Muscle layer of duodenum (tissue), 2 donors: ENCODE results near the gene BCL7A.
"Not testable (repeated sequence)": the region's sequence is repeated elsewhere in the genome, so short reads cannot be mapped to it uniquely, and the experiment has no call there.

ENCODE experiments used
- H3K27ac ChIP-seq: one replicate; pipeline ENCODE4 v1.7.0; 2013; ENCODE audit warnings: mild to moderate bottlenecking, low read length
- H3K27me3 ChIP-seq: one replicate; pipeline ENCODE4 v1.7.0; 2013; ENCODE audit warnings: low read depth, mild to moderate bottlenecking, control low read depth, low read length
- H3K36me3 ChIP-seq, 2 donors: one replicate each; pipeline ENCODE4 v1.7.0; 2013; ENCODE audit warnings: low read length in 2 of 2, control low read depth in 1 of 2, mild to moderate bottlenecking in 1 of 2; ENCODE audit not compliant: insufficient read depth in 2 of 2, control insufficient read depth in 1 of 2
- H3K4me1 ChIP-seq, 2 donors: one replicate each; pipeline ENCODE4 v1.7.0; 2013; ENCODE audit warnings: low read length in 2 of 2, mild to moderate bottlenecking in 2 of 2, control low read depth in 1 of 2, moderate library complexity in 1 of 2; ENCODE audit not compliant: insufficient read depth in 2 of 2, control insufficient read depth in 1 of 2
- H3K4me3 ChIP-seq, 2 donors: one replicate each; pipeline ENCODE4 v1.7.0; 2013; ENCODE audit warnings: low read length in 2 of 2, low read depth in 1 of 2, mild to moderate bottlenecking in 1 of 2
- H3K9me3 ChIP-seq, 2 donors: one replicate each; pipeline ENCODE4 v1.7.0; 2013; ENCODE audit warnings: low read length in 2 of 2, control low read depth in 1 of 2, mild to moderate bottlenecking in 1 of 2; ENCODE audit not compliant: control insufficient read depth in 1 of 2
- donor health status: healthy.

Gene BCL7A

DNA sequence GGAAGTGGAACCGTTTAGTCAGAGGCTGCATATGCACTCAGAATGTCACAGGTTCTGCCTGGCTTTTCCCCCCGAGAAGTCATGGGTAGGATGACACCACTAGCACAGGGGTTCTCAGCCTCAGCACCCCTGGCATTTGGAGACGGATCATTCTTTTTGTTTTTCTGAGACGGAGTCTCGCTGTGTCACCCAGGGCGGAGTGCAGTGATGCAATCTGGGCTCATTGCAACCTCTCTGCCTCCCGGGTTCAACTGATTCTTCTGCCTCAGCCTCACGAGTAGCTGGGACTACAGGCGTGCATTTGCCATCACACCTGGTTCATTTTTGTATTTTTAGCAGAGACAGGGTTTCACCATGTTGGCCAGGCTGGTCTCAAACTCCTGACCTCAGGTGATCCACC is 28.1 kb downstream of the BCL7A start:
- Histone ChIP-seq H3K27ac (no peak overlapping the region), H3K4me3 (no peak overlapping the region), H3K27me3 (no peaks in the 10 kb centered on the region), H3K4me1 (peaks cover 0 to 23% of the 10 kb centered on the region in 2 donors), H3K36me3 (peaks cover 0 to 8% of the 10 kb centered on the region in 2 donors), H3K9me3 (no peaks in the 10 kb centered on the region)

DNA sequence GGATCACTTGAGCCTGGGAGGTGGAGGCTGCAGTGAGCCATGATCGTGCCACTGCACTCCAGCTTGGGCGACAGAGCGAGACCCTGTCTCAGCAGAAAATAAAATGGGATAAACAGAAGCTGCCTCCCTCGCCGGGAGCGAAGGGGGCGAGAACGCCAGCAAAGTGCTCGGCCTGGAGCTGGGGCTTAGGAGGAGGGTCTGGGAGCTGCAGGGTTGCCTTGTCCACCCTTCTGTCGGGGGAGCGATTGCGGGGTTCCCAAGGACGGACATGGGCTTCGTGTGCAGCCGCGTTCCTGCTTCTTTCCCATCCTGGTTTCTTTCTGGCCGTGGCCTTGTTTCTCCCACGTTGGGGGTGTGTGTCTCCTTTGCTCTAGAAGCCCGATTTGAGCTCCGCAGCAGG is 29.0 kb downstream of the BCL7A start:
- peaks cover 0 to 25% of the 10 kb centered on the region in 2 donors for H3K4me1 ChIP-seq
- H3K27me3 ChIP-seq, result no peaks in the 10 kb centered on the region
- H3K9me3 ChIP-seq, result no peaks in the 10 kb centered on the region
- peaks cover 0 to 7% of the 10 kb centered on the region in 2 donors for H3K36me3 ChIP-seq
- no peak overlapping the region for H3K4me3 ChIP-seq
- no peak overlapping the region for H3K27ac ChIP-seq

DNA sequence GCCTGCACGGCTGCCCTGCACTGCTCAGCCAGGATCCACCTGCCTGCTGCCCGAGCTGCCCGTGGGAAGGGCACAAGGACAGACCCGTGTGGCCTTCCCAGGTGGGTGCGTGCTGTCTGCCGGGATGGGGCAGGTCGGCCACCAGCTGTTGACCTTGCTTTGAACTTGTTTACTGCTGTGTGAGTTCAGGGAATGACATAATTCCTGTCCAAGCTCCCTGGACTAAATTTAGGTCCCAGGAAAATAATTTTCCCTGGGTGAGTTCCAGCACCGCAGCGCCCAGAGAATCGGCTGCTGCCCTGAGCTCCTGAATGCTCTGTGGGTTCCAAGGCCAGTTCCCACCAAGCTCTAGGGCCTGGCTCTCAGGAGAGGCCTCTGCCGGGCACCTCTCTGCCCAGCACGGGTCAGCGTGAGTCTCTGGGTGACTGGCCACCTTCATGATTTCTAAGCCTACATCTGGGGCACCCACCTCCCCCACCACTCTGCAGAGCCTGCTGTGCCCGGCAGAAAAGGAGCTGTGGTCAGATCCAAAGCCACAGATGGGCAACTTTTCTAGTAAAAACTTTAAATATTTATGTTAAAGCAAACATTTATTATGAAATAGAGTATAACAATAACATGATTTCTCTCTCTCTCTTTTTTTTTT is 29.7 kb downstream of the BCL7A start:
- no peaks in the 10 kb centered on the region for H3K27me3 ChIP-seq
- peaks cover 0 to under 1% of the 10 kb centered on the region in 2 donors for H3K36me3 ChIP-seq
- no peaks in the 10 kb centered on the region for H3K9me3 ChIP-seq
- H3K4me3 ChIP-seq, result no peak overlapping the region
- no peak overlapping the region for H3K27ac ChIP-seq
- H3K4me1 ChIP-seq, result peaks cover 0 to 27% of the 10 kb centered on the region in 2 donors

DNA sequence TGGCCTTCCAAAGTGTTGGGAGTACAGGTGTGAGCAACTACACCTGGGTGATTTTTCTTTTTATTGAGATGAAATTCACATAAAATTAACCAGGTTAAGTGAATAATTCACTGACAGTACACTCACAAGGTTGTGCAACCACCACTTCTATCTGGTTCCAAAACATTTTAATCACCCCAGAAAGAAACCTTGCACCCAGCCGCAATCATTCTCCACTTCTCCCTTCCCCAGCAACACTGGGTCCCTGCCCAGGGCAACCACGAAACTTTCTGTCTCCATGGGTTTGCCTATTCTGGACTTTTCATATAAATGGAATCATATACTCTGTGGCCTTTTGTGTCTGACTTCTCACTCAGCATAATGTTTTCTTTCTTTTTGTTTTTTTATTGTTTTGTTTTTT is 30.6 kb downstream of the BCL7A start:
- Histone ChIP-seq H3K27me3 (no peaks in the 10 kb centered on the region), H3K4me1 (peaks cover 0 to 35% of the 10 kb centered on the region in 2 donors), H3K36me3 (no peaks in the 10 kb centered on the region), H3K4me3 (no peak overlapping the region), H3K27ac (no peak overlapping the region), H3K9me3 (no peaks in the 10 kb centered on the region)

DNA sequence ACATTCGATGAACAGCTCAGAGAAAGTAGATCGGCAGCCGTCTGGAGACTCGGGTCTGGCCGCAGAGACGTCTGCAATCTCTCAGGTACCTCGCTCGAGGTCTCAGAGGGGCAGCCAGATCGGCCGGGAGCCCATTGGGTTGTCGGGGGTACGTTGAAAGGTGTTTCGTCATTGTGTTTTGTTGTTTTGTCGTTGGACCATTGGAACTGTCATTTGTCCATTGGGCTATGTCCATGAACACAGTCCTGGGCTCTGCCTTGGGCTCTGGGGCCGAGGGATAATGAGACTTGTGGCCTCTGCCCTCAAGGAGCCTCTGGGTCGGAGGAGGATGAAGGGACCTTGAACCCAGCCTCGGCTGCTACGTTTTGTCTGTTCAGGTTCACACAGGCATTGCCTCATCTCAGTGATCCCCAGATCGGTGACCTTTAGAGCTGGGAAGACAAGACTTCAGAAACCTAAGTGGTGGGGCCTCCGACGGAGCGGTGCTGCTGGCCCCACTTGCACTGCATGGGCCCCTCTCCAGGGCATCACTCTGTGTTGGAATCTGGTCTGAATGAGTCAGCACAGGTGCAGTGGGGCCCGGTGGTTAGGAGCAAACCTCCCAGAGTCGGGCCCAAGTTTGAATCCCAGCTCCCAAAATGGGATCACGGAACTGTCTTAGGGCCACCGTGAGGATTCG is 33.3 kb downstream of the BCL7A start:
- no peak overlapping the region for H3K4me3 ChIP-seq
- no peak overlapping the region for H3K27ac ChIP-seq
- H3K4me1 ChIP-seq, result peaks cover 0 to 53% of the 10 kb centered on the region in 2 donors
- no peaks in the 10 kb centered on the region for H3K9me3 ChIP-seq
- no peaks in the 10 kb centered on the region for H3K27me3 ChIP-seq
- no peaks in the 10 kb centered on the region for H3K36me3 ChIP-seq

DNA sequence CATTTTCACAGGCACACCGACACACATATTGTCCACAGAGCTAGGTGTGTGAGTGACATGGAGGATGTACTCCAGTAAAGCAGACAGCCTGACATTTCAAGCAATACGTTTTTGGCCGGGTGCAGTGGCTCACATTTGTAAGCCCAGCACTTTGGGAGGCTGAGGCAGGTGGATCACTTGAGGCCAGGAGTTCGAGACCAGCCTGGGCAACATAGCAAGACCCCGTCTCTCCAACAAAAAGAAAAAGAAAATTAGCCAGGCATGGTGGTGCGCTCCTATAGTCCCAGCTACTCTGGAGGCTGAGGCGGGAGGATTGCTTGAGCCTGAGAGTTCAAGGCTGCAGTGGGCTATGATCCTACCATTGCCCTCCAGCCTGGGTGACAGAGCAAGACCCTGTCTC is 34.7 kb downstream of the BCL7A start:
- peaks cover 0 to 45% of the 10 kb centered on the region in 2 donors for H3K4me1 ChIP-seq
- H3K36me3 ChIP-seq, H3K27ac ChIP-seq, H3K4me3 ChIP-seq, H3K27me3 ChIP-seq, H3K9me3 ChIP-seq: not testable (repeated sequence)

DNA sequence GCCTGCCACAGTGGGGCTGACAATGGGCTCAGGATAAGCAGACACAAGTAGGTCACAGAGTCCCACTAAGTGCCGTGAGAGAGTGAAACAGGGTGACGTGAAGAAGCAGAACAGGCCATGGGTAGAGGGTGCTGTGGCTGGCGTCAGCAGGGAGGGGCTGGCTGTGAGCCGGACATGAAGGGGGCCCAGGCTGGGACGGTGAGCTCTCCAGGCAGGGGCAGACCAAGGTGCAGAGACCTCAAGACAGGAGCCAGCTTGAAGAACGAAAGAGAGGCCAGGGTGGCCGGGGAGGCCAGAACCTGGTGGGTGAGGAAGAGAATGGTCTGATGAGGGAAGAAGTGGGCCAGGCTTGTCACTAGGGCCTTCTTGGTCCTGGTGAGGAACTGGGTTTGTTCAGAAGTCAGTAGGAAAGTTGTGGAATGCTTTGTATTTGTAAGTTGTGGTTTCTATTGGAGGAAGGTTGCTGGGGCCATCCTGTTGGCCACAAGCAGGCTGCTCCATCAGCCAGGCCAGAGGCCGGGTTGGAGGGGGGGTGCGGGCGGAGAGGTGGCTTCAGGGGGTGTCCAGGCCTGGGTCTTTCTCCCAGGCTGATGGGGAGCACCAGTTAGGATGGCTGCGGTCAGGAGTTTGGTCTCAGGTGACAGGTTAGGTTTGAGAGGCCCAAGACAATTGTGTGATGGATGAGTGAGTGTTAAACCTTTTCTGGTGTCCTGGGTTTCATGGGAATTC is 35.5 kb downstream of the BCL7A start:
- Histone ChIP-seq H3K36me3 (no peaks in the 10 kb centered on the region), H3K27me3 (no peaks in the 10 kb centered on the region), H3K4me1 (peaks cover 0 to 41% of the 10 kb centered on the region in 2 donors), H3K27ac (no peak overlapping the region), H3K4me3 (no peak overlapping the region), H3K9me3 (no peaks in the 10 kb centered on the region)

DNA sequence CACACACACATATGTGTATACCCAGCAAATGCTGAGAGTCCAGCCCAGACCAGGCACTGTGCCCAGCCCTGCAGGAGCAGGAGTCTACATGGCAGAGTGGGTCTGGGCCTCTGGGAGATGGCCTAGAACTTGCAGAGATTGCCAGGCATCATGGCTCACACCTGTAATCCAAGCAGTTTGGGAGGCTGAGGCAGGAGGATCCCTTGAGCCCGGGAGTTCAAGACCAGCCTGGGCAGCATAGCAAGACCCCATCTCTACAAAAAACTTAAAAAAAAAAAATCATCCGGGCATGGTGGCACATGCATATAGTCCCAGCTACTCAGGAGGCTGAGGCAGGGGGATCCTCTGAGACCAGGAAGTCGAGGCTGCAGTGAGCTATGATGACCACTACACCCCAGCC is 36.1 kb downstream of the BCL7A start:
- Histone ChIP-seq H3K27ac (no peak overlapping the region), H3K4me1 (peaks cover 3 to 44% of the 10 kb centered on the region in 2 donors), H3K36me3 (no peaks in the 10 kb centered on the region), H3K4me3 (no peak overlapping the region), H3K27me3 (no peaks in the 10 kb centered on the region), H3K9me3 (no peaks in the 10 kb centered on the region)

DNA sequence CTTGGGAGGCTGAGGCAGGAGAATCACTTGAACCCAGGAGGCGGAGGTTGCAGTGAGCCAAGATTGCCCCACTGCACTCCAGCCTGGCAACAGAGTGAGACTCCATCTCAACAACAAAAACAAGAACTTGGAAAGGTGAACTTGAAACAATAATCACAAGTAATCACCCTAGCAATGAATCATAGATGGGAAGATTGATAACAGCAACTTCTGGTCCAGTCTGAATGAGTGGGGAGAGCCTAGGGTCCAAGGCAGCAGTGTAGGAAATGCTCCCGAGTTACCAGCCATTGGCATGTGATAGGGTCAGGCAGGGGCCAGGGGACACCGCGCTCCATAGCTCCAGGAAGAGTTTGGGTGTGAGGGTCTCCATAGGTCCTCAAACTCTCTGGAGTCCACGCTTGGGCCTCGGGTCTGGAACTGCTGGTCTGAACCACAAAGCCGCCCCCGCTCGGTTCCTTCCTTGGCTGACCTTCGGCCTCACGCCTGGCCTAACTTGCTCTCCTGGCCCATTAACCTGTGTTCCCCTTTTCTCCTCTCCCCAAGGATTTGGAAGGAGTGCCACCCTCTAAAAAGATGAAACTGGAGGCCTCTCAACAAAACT is 37.0 kb downstream of the BCL7A start:
- Histone ChIP-seq H3K4me3 (no peak overlapping the region), H3K36me3 (no peaks in the 10 kb centered on the region), H3K27ac (no peak overlapping the region), H3K9me3 (no peaks in the 10 kb centered on the region), H3K27me3 (no peaks in the 10 kb centered on the region), H3K4me1 (peaks cover 12 to 51% of the 10 kb centered on the region in 2 donors)

DNA sequence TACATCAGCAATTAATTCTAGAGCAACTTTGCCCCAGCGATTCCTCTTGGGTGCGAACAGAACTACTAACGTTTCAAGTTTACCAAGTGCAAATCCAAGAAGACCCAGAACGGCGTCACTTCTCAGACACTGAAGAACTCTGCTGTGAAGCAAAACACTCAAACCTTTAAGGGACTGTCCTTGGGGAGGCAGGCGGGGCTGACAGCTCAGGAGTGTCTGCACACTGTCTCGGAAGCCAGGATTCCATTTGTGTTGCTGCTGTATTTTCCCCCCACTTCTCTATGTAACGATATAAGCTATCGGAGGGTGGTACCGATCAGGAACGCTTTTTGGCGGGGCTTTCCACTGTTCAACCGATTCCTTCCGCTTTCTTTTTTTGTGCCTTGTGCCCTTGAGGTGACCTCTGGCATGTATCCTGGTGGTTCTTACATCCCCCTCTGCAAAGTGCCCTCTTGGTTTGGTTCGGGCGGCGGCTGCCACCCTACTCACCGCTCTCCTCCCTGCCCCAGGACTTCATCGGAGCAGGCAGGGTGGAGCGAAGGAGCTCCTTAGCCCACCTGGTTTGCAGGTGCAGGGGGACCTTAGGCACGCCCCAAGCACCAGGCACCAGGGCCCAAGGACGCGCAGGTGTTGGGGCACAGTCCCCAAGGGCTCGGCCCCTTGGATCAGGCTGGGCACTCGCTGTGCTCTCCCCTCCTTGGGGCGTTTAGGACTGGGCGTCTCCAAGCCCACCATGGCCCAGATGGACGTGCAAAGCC is 37.7 kb downstream of the BCL7A start:
- H3K27ac ChIP-seq, result no peak overlapping the region
- H3K36me3 ChIP-seq, result no peaks in the 10 kb centered on the region
- H3K27me3 ChIP-seq, result no peaks in the 10 kb centered on the region
- no peak overlapping the region for H3K4me3 ChIP-seq
- no peaks in the 10 kb centered on the region for H3K9me3 ChIP-seq
- peaks cover 19 to 56% of the 10 kb centered on the region in 2 donors for H3K4me1 ChIP-seq

DNA sequence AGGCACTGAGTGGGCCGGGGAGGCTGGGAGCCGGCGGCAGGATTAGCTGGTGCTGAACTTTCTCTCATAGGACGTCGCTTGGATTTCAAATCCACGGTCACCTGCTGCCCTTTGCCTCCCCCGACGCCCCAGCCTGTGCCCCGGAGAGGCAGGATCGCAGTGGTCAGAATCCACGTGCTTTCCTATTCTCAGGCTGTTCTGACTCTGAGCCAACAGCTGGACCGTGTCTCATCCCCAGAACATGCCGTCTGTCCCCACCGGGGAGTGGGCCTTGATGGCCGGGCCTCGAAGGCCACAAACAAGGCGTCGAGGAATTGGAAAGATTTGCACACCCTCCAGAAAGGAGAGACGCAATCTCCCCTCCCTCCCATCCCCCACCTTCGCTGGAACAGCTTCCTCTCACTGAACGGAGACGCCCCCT is 38.4 kb downstream of the BCL7A start:
- H3K4me3 ChIP-seq, result no peak overlapping the region
- H3K9me3 ChIP-seq, result no peaks in the 10 kb centered on the region
- no peaks in the 10 kb centered on the region for H3K27me3 ChIP-seq
- no peaks in the 10 kb centered on the region for H3K36me3 ChIP-seq
- peak overlapping the region; percentile 11 for H3K27ac ChIP-seq
- H3K4me1 ChIP-seq, result peaks cover 24 to 57% of the 10 kb centered on the region in 2 donors
